DND-41 (cell line): Measurements from ENCODE around the gene VPS13C.

Experiments
- ATAC-seq: fragments of 200-7000 bp; cut with Tn5 transposase; 3 replicates; pipeline ENCODE4 v1.9.1; 2021; ENCODE audit warnings: low read depth; ENCODE audit not compliant: insufficient read depth
- DNase-seq: peaks from one replicate; pipeline ENCODE4 v3.0.0-alpha.2; 2020
- H2AFZ ChIP-seq: 2 replicates; pipeline ENCODE4 v1.6.0; 2012; ENCODE audit warnings: low read depth, low read length
- H3K27ac ChIP-seq: 2 replicates; pipeline ENCODE4 v1.5.1; 2012; ENCODE audit warnings: low read length, inconsistent platforms
- H3K27me3 ChIP-seq: fragments of 200-600 bp; sonication (generic); 2 replicates; pipeline ENCODE4 v1.6.0; 2012; ENCODE audit warnings: low read length, mild to moderate bottlenecking, inconsistent platforms; ENCODE audit not compliant: insufficient read depth, poor library complexity
- H3K36me3 ChIP-seq: 2 replicates; pipeline ENCODE4 v1.5.1; 2012; ENCODE audit warnings: low read length, inconsistent platforms; ENCODE audit not compliant: insufficient read depth
- H3K4me1 ChIP-seq: 2 replicates; pipeline ENCODE4 v1.5.1; 2012; ENCODE audit warnings: mild to moderate bottlenecking, low read length; ENCODE audit not compliant: insufficient read depth
- H3K4me2 ChIP-seq: 2 replicates; pipeline ENCODE4 v1.6.0; 2012; ENCODE audit warnings: mild to moderate bottlenecking, moderate library complexity, low read length, inconsistent platforms; ENCODE audit not compliant: insufficient read depth
- H3K4me3 ChIP-seq, 2 experiments: fragments of 200-600 bp in 1 of 2; shearing (Covaris generic) in 1 of 2; 2 replicates each; pipeline ENCODE4 v1.5.1; 2012 to 2016; ENCODE audit warnings: inconsistent platforms in 2 of 2, low read length in 2 of 2, mild to moderate bottlenecking in 2 of 2, low read depth in 1 of 2, moderate library complexity in 1 of 2
- H3K79me2 ChIP-seq: 2 replicates; pipeline ENCODE4 v1.6.0; 2012; ENCODE audit warnings: low read length, inconsistent platforms; ENCODE audit not compliant: insufficient read depth
- H3K9ac ChIP-seq: 2 replicates; pipeline ENCODE4 v1.6.0; 2012; ENCODE audit warnings: low read depth, mild to moderate bottlenecking, inconsistent platforms, low read length, moderate library complexity
- H3K9me3 ChIP-seq: 2 replicates; pipeline ENCODE4 v1.5.1; 2012; ENCODE audit warnings: low read length, moderate library complexity, mild to moderate bottlenecking, inconsistent platforms; ENCODE audit not compliant: insufficient read depth, severe bottlenecking
- H4K20me1 ChIP-seq: 2 replicates; pipeline ENCODE4 v1.6.0; 2012; ENCODE audit warnings: low read length; ENCODE audit not compliant: insufficient read depth
- CTCF ChIP-seq: IDR thresholded peaks from 2 replicates; pipeline ENCODE4 v1.5.1; 2012; ENCODE audit warnings: borderline replicate concordance, low read length, moderate library complexity, mild to moderate bottlenecking; ENCODE audit not compliant: poor library complexity, severe bottlenecking; ENCODE audit errors: extremely low read depth
- EZH2 ChIP-seq: IDR thresholded peaks from 3 replicates; pipeline ENCODE4 v1.6.1; 2012; ENCODE audit warnings: borderline replicate concordance, low read depth, mild to moderate bottlenecking, moderate library complexity, low read length, inconsistent platforms; ENCODE audit not compliant: severe bottlenecking

VPS13C gene

GRCh38 chr15:61828008-61828407, 232.2 kb downstream of the VPS13C start:
- Histone ChIP-seq H3K9me3 (no peaks in the 10 kb centered on the region), H3K4me3 (no peak overlapping the region), H4K20me1 (no peaks in the 10 kb centered on the region), H2AFZ (no peak overlapping the region), H3K9ac (no peak overlapping the region), H3K4me2 (no peak overlapping the region), H3K36me3 (no peaks in the 10 kb centered on the region), H3K27me3 (no peaks in the 10 kb centered on the region), H3K79me2 (no peaks in the 10 kb centered on the region), H3K27ac (no peak overlapping the region), H3K4me1 (no peaks in the 10 kb centered on the region)
- no peak for ATAC-seq
- no peak for TF ChIP-seq EZH2
- TF ChIP-seq CTCF: no peak
- DNase-seq: no peak

- Histone ChIP-seq H3K4me3 (no peak overlapping the region), H3K4me2 (no peak overlapping the region), H3K9me3 (no peaks in the 10 kb centered on the region), H3K9ac (no peak overlapping the region), H4K20me1 (no peaks in the 10 kb centered on the region), H3K27ac (no peak overlapping the region), H2AFZ (no peak overlapping the region), H3K4me1 (no peaks in the 10 kb centered on the region), H3K27me3 (no peaks in the 10 kb centered on the region), H3K79me2 (no peaks in the 10 kb centered on the region), H3K36me3 (no peaks in the 10 kb centered on the region)
- no peak for DNase-seq
- ATAC-seq: no peak
- TF ChIP-seq EZH2 (no peak), CTCF (no peak)
These were observed 233.1 kb downstream of the VPS13C start for GRCh38 chr15:61827131-61827530.

DNA sequence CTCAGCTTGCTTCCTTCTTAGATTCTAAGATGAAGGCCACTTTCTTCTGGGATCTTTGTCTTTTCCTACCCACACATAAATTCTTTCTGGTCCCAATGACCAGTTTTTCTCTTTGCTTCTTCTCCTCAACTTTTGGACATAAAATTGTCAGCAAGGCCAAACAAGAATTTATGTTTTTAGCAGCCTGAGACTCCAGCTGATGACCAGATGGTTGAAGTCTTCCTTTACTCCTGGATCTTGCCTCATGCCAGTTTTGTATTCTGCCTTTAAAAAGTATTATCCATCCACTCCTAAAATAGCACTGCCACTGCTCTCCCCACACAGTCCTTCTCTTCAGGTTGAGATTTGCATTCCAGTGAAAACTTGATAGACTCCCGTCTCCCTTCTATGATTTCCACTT, 236.0 kb downstream of the VPS13C start:
- DNase-seq (no peak), ATAC-seq (no peak)
- Histone ChIP-seq H3K79me2 (no peaks in the 10 kb centered on the region), H3K9me3 (no peaks in the 10 kb centered on the region), H2AFZ (no peak overlapping the region), H3K9ac (no peak overlapping the region), H3K4me2 (no peak overlapping the region), H4K20me1 (no peaks in the 10 kb centered on the region), H3K4me3 (no peak overlapping the region), H3K27ac (no peak overlapping the region), H3K4me1 (no peaks in the 10 kb centered on the region), H3K27me3 (no peaks in the 10 kb centered on the region), H3K36me3 (no peaks in the 10 kb centered on the region)
- TF ChIP-seq CTCF: no peak
- no peak for TF ChIP-seq EZH2

- H3K9ac ChIP-seq: no peak overlapping the region
- H4K20me1 ChIP-seq: no peaks in the 10 kb centered on the region
- H3K9me3 ChIP-seq: no peaks in the 10 kb centered on the region
- no peaks in the 10 kb centered on the region for H3K36me3 ChIP-seq
- DNase-seq (no peak), ATAC-seq (no peak)
- H3K79me2 ChIP-seq: no peaks in the 10 kb centered on the region
- no peak overlapping the region for H3K4me2 ChIP-seq
- no peak overlapping the region for H3K4me3 ChIP-seq
- H3K27ac ChIP-seq: no peak overlapping the region
- H2AFZ ChIP-seq: no peak overlapping the region
- H3K27me3 ChIP-seq: no peaks in the 10 kb centered on the region
- H3K4me1 ChIP-seq: no peaks in the 10 kb centered on the region
- TF ChIP-seq CTCF (no peak), EZH2 (no peak)
These were observed 237.7 kb downstream of the VPS13C start for GRCh38 chr15:61822511-61822910.
